GM10248 (cell line): ENCODE results near the gene FAM50A.
"Not testable (repeated sequence)": the region's sequence is repeated elsewhere in the genome, so short reads cannot be mapped to it uniquely, and the experiment has no call there.

ENCODE experiments used
- CTCF ChIA-PET: fragments of 300-600 bp; sonication (Branson Sonifier 250); formaldehyde crosslinking; extraction: SDS; loops from one replicate; lab custom pipeline; 2021; ENCODE audit warnings: antibody characterized with exemption; lab: Yijun Ruan, JAX
- POLR2A ChIA-PET: fragments of 350-650 bp; sonication (Branson Sonifier 250); formaldehyde crosslinking; extraction: SDS; loops from one replicate; lab custom pipeline; 2020; ENCODE audit warnings: antibody characterized with exemption; lab: Yijun Ruan, JAX
- DNase-seq: peaks from one replicate; pipeline ENCODE4 v3.0.0; 2012; ENCODE audit errors: extremely low spot score
- CTCF ChIP-seq: IDR thresholded peaks from 2 replicates; pipeline ENCODE4 v1.5.1; 2012; ENCODE audit warnings: mild to moderate bottlenecking, low read depth; ENCODE audit errors: extremely low read depth, missing control alignments, control extremely low read depth

FAM50A gene

GRCh38 chrX:154399527-154400368, 44.2 kb upstream of the FAM50A start:
- ChIA-PET CTCF (interaction anchor here (1.7 to 3.0 kb wide), 6 partner anchors 11 to 386 kb away, joined by 4 to 12 read pairs (median 6); partner anchors contain the start of genes EMD, FLNA and TAFAZZIN), POLR2A (interaction anchor here (1.2 to 1.5 kb wide), 2 partner anchors 12 to 90 kb away, joined by 3 to 4 read pairs; partner anchors contain the start of gene SLC10A3)
- no peak for DNase-seq
- no peak for TF ChIP-seq CTCF

- ChIA-PET CTCF (interaction anchor here (1.8 to 3.0 kb wide), 3 partner anchors 27 to 134 kb away, joined by 4 to 9 read pairs (median 9); partner anchors contain the start of gene FLNA), POLR2A (interaction anchor here (1.5 kb wide), 1 partner anchor 12 kb away, joined by 3 read pairs; no protein-coding TSS in a partner anchor)
These were observed 43.5 kb upstream of the FAM50A start for GRCh38 chrX:154400369-154400817.

GRCh38 chrX:154401045-154401799, 42.7 kb upstream of the FAM50A start:
- POLR2A ChIA-PET, result no interaction called here
- CTCF ChIA-PET, result interaction anchor here (0.7 to 2.5 kb wide), 2 partner anchors 84 to 126 kb away, joined by 3 to 9 read pairs; no protein-coding TSS in a partner anchor
- DNase-seq, result no peak
- TF ChIP-seq CTCF, result no peak

More at GRCh38 chrX:154400369-154400817, 43.5 kb upstream of the FAM50A start:
- DNase-seq, result not testable (repeated sequence)

- no peak for TF ChIP-seq CTCF
- CTCF ChIA-PET, result interaction anchor here (0.7 kb wide), 1 partner anchor 83 kb away, joined by 3 read pairs; no protein-coding TSS in a partner anchor
- POLR2A ChIA-PET, result interaction anchor here (1.2 kb wide), 1 partner anchor 56 kb away, joined by 3 read pairs; the partner anchor contains the start of gene PLXNA3
These were observed 41.9 kb upstream of the FAM50A start for GRCh38 chrX:154401918-154402621.

GRCh38 chrX:154402622-154403127, 41.3 kb upstream of the FAM50A start:
- POLR2A ChIA-PET, result interaction anchor here (0.5 to 1.2 kb wide), 2 partner anchors 56 to 74 kb away, joined by 3 to 4 read pairs; partner anchors contain the start of gene PLXNA3
- CTCF ChIA-PET, result no interaction called here

More at GRCh38 chrX:154401918-154402621, 41.9 kb upstream of the FAM50A start:
- DNase-seq, result no peak

More at GRCh38 chrX:154402622-154403127, 41.3 kb upstream of the FAM50A start:
- no peak for DNase-seq
- TF ChIP-seq CTCF, result no peak
